DMS 273 treated with DMSO at 0.1 percent for 48 hours (cell line): ENCODE measurements around the gene ARRDC1.
"Not testable (repeated sequence)": the region's sequence is repeated elsewhere in the genome, so short reads cannot be mapped to it uniquely, and the experiment has no call there.

Experiments
- DNase-seq: peaks from one replicate; lab custom pipeline; 2025; lab: John Stamatoyannopoulos, UW

ARRDC1 gene

GRCh38 chr9:137613259-137613658 is 7.8 kb downstream of the ARRDC1 start:
- no peak for DNase-seq

- no peak for DNase-seq
Observed at GRCh38 chr9:137613738-137614523, 8.4 kb downstream of the ARRDC1 start.

- no peak for DNase-seq
Observed at GRCh38 chr9:137614631-137615386, 9.3 kb downstream of the ARRDC1 start.

GRCh38 chr9:137615387-137615871 is 9.9 kb downstream of the ARRDC1 start:
- DNase-seq, result no peak

GRCh38 chr9:137618105-137619067 is 12.9 kb downstream of the ARRDC1 start, which contains the start of gene EHMT1:
Gene EHMT1, plus strand, starts transcription at chr9:137619005. Its CDS starts 24 bp downstream, at chr9:137619029.
- DNase-seq, result no peak

GRCh38 chr9:137619240-137620047 is 14.0 kb downstream of the ARRDC1 start:
- DNase-seq, result no peak

- DNase-seq, result no peak
Observed at GRCh38 chr9:137620048-137620405, 14.5 kb downstream of the ARRDC1 start.

- DNase-seq, result no peak
Observed at GRCh38 chr9:137620581-137620980, 15.1 kb downstream of the ARRDC1 start.

GRCh38 chr9:137621131-137621757 is 15.8 kb downstream of the ARRDC1 start:
- DNase-seq, result no peak

- DNase-seq, result not testable (repeated sequence)
Observed at GRCh38 chr9:137622211-137622610, 16.7 kb downstream of the ARRDC1 start.

- DNase-seq, result no peak
Observed at GRCh38 chr9:137626464-137626863, 21.0 kb downstream of the ARRDC1 start.

- not testable (repeated sequence) for DNase-seq
Observed at GRCh38 chr9:137627406-137627805, 21.9 kb downstream of the ARRDC1 start.

GRCh38 chr9:137630126-137630525 is 24.6 kb downstream of the ARRDC1 start:
- DNase-seq, result no peak

GRCh38 chr9:137630679-137631078 is 25.2 kb downstream of the ARRDC1 start:
- no peak for DNase-seq

GRCh38 chr9:137631345-137632229 is 26.1 kb downstream of the ARRDC1 start:
- no peak for DNase-seq

GRCh38 chr9:137632230-137633161 is 27.0 kb downstream of the ARRDC1 start:
- DNase-seq, result no peak

GRCh38 chr9:137634016-137634415 is 28.5 kb downstream of the ARRDC1 start:
- DNase-seq, result no peak

- no peak for DNase-seq
Observed at GRCh38 chr9:137638680-137639079, 33.2 kb downstream of the ARRDC1 start.
